Neural cell (in vitro differentiated cells): Measurements from ENCODE around the gene RANBP1. TPM values are rescaled to one million over a fixed set of nuclear protein-coding genes. Genes with fewer than 3 reads are reported as not detected.

Experiments
- H2AFZ ChIP-seq: fragments of 200-600, 300-800 bp; sonication (generic), shearing (Covaris generic); 2 replicates; pipeline ENCODE4 v1.6.0; 2014; ENCODE audit warnings: low read depth, mild to moderate bottlenecking, antibody characterized with exemption, low read length, moderate library complexity
- H3F3A ChIP-seq: fragments of 200-600 bp; shearing (Covaris generic); 2 replicates; pipeline ENCODE4 v1.6.1; 2016; ENCODE audit warnings: mild to moderate bottlenecking, moderate library complexity, mixed read lengths, antibody characterized with exemption, low read length; ENCODE audit not compliant: insufficient read depth, poor library complexity, severe bottlenecking
- H3K27ac ChIP-seq: fragments of 200-600, 300-800 bp; sonication (generic), shearing (Covaris generic); 2 replicates; pipeline ENCODE4 v1.5.1; 2014; ENCODE audit warnings: mild to moderate bottlenecking, low read length, moderate library complexity
- H3K27me3 ChIP-seq: fragments of 300-800, 200-600 bp; sonication (generic), shearing (Covaris generic); 2 replicates; pipeline ENCODE4 v1.6.0; 2014; ENCODE audit warnings: mild to moderate bottlenecking, low read depth, low read length, moderate library complexity; ENCODE audit not compliant: insufficient read depth
- H3K36me3 ChIP-seq: fragments of 300-800, 200-600 bp; sonication (generic), shearing (Covaris generic); 2 replicates; pipeline ENCODE4 v1.5.1; 2014; ENCODE audit warnings: mild to moderate bottlenecking, antibody characterized with exemption, low read length, moderate library complexity; ENCODE audit not compliant: insufficient read depth
- H3K4me2 ChIP-seq: fragments of 300-800, 200-600 bp; sonication (generic), shearing (Covaris generic); 2 replicates; pipeline ENCODE4 v1.6.0; 2014; ENCODE audit warnings: mild to moderate bottlenecking, low read length
- H3K4me3 ChIP-seq: fragments of 300-800, 200-600 bp; sonication (generic), shearing (Covaris generic); 2 replicates; pipeline ENCODE4 v1.5.1; 2014; ENCODE audit warnings: mild to moderate bottlenecking, low read length, moderate library complexity
- H3K79me2 ChIP-seq: fragments of 200-600 bp; shearing (Covaris generic); replicated peaks from 2 replicates; pipeline ENCODE4 v1.6.0; 2014; ENCODE audit warnings: mild to moderate bottlenecking, low read length, moderate library complexity; ENCODE audit not compliant: insufficient read depth
- H3K9ac ChIP-seq: fragments of 300-800, 200-600 bp; sonication (generic), shearing (Covaris generic); 2 replicates; pipeline ENCODE4 v1.6.1; 2016; ENCODE audit warnings: mild to moderate bottlenecking, low read length, mixed read lengths
- H3K9me2 ChIP-seq: fragments of 200-600 bp; shearing (Covaris generic); 2 replicates; pipeline ENCODE4 v1.6.1; 2016; ENCODE audit warnings: mild to moderate bottlenecking, low read length, mixed read lengths; ENCODE audit not compliant: insufficient read depth
- H3K9me3 ChIP-seq: fragments of 200-600, 300-800 bp; sonication (generic), shearing (Covaris generic); 2 replicates; pipeline ENCODE4 v1.6.1; 2016; ENCODE audit warnings: mild to moderate bottlenecking, mixed run types, low read length, moderate library complexity, mixed read lengths
- H4K20me1 ChIP-seq: fragments of 200-600 bp; shearing (Covaris generic); 2 replicates; pipeline ENCODE4 v1.6.1; 2016; ENCODE audit warnings: mild to moderate bottlenecking, mixed run types; ENCODE audit not compliant: insufficient read depth
- EP300 ChIP-seq: fragments of 450-650 bp; conservative IDR thresholded peaks from 2 replicates; pipeline ENCODE4 v1.6.1; 2014; ENCODE audit warnings: antibody characterized with exemption, mild to moderate bottlenecking, moderate library complexity; ENCODE audit not compliant: poor library complexity, severe bottlenecking
- EZH2 ChIP-seq: fragments of 200-600, 300-800 bp; shearing (Covaris generic), sonication (generic); IDR thresholded peaks from 2 replicates; pipeline ENCODE4 v1.6.1; 2014; ENCODE audit warnings: antibody characterized with exemption, low read length, borderline replicate concordance, mild to moderate bottlenecking; ENCODE audit not compliant: insufficient read depth, poor library complexity, severe bottlenecking
- MXI1 ChIP-seq: fragments of 450-650 bp; conservative IDR thresholded peaks from 2 replicates; pipeline ENCODE4 v1.6.1; 2014; ENCODE audit warnings: antibody characterized with exemption, mild to moderate bottlenecking; ENCODE audit not compliant: poor library complexity, severe bottlenecking
- POLR2AphosphoS5 ChIP-seq: IDR thresholded peaks from 2 replicates; pipeline ENCODE4 v1.6.1; 2012
- RAD21 ChIP-seq: fragments of 450-650 bp; conservative IDR thresholded peaks from 2 replicates; pipeline ENCODE4 v1.6.1; 2014; ENCODE audit warnings: antibody characterized with exemption, mild to moderate bottlenecking, moderate library complexity
- SMC3 ChIP-seq: fragments of 450-650 bp; conservative IDR thresholded peaks from 2 replicates; pipeline ENCODE4 v1.6.1; 2014; ENCODE audit warnings: antibody characterized with exemption, mild to moderate bottlenecking, moderate library complexity; ENCODE audit not compliant: poor library complexity
- TAF1 ChIP-seq: IDR thresholded peaks from 2 replicates; pipeline ENCODE4 v1.6.1; 2012; ENCODE audit warnings: low read depth
- polyA plus RNA-seq: library from polyadenylated mRNA; depleted of rRNA; stranded (reverse); fragments of >200 nt; gene quantifications from 2 replicates; pipeline ENCODE4 v1.2.3, GENCODE V29; 2014
- TF ChIP-seq, protein P1 (sequence below): IDR thresholded peaks from 2 replicates; pipeline ENCODE4 v1.6.1; 2012; ENCODE audit warnings: borderline replicate concordance
- TF ChIP-seq, protein P2 (sequence below): fragments of 450-650 bp; IDR thresholded peaks from 2 replicates; pipeline ENCODE4 v1.5.1; 2014; ENCODE audit warnings: antibody characterized with exemption, mild to moderate bottlenecking, moderate library complexity; ENCODE audit not compliant: poor library complexity, severe bottlenecking

RANBP1 gene
- polyA plus RNA-seq, 1 donor from 2014 or later = 360 TPM

DNA sequence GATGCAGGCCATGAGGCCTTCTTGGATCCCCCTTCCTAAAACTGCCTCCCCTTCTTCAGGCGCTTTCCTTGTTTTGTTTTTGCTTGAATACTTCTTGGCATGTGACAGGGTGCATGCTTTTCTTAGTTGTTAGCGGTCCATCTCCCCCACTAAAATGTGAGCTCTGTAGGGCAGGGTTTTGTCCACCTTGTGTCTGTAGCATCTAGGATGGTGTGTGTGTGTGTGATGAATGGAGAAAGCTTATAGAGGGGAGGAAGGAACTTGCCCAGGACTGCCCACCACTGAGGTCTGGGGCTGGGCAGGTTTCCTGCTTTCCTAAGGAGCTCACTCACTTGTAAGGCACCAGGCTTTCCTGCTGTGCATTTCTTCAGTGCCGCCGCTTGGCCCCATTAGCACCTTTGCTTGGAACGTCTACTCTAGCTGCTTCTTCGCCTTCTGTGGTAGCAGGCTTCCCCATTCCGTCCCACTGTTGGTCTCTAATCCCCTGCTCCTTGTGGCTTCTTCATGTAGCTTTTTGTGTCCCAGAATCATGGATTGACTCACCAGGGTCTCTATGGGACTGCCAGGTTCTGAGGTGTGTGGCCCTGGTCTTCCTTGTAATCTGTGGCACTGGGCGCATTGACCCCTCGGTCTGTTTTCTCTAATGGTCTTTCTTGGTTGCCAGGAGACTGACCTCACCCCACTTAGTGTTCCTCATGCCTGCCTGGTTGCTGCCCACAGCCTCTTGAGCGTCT is 32.6 kb upstream of the RANBP1 start:
- Histone ChIP-seq H3K4me2 (no peak overlapping the region), H3K36me3 (peaks cover 3% of the 10 kb centered on the region), H3K9me3 (no peaks in the 10 kb centered on the region), H2AFZ (no peak overlapping the region), H3K79me2 (peaks cover 58% of the 10 kb centered on the region), H4K20me1 (peaks cover 23% of the 10 kb centered on the region), H3K9me2 (no peaks in the 10 kb centered on the region), H3F3A (no peaks in the 10 kb centered on the region), H3K27ac (no peak overlapping the region), H3K27me3 (no peaks in the 10 kb centered on the region), H3K9ac (no peak overlapping the region), H3K4me3 (peak overlapping the region; percentile 93)
- TF ChIP-seq MXI1 = no peak
- no peak for TF ChIP-seq TAF1
- no peak for TF ChIP-seq EZH2
- no peak for TF ChIP-seq EP300
- TF ChIP-seq POLR2AphosphoS5 = no peak
- TF ChIP-seq, protein P1, sequence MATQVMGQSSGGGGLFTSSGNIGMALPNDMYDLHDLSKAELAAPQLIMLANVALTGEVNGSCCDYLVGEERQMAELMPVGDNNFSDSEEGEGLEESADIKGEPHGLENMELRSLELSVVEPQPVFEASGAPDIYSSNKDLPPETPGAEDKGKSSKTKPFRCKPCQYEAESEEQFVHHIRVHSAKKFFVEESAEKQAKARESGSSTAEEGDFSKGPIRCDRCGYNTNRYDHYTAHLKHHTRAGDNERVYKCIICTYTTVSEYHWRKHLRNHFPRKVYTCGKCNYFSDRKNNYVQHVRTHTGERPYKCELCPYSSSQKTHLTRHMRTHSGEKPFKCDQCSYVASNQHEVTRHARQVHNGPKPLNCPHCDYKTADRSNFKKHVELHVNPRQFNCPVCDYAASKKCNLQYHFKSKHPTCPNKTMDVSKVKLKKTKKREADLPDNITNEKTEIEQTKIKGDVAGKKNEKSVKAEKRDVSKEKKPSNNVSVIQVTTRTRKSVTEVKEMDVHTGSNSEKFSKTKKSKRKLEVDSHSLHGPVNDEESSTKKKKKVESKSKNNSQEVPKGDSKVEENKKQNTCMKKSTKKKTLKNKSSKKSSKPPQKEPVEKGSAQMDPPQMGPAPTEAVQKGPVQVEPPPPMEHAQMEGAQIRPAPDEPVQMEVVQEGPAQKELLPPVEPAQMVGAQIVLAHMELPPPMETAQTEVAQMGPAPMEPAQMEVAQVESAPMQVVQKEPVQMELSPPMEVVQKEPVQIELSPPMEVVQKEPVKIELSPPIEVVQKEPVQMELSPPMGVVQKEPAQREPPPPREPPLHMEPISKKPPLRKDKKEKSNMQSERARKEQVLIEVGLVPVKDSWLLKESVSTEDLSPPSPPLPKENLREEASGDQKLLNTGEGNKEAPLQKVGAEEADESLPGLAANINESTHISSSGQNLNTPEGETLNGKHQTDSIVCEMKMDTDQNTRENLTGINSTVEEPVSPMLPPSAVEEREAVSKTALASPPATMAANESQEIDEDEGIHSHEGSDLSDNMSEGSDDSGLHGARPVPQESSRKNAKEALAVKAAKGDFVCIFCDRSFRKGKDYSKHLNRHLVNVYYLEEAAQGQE = no peak
- TF ChIP-seq SMC3 = no peak
- TF ChIP-seq, protein P2, sequence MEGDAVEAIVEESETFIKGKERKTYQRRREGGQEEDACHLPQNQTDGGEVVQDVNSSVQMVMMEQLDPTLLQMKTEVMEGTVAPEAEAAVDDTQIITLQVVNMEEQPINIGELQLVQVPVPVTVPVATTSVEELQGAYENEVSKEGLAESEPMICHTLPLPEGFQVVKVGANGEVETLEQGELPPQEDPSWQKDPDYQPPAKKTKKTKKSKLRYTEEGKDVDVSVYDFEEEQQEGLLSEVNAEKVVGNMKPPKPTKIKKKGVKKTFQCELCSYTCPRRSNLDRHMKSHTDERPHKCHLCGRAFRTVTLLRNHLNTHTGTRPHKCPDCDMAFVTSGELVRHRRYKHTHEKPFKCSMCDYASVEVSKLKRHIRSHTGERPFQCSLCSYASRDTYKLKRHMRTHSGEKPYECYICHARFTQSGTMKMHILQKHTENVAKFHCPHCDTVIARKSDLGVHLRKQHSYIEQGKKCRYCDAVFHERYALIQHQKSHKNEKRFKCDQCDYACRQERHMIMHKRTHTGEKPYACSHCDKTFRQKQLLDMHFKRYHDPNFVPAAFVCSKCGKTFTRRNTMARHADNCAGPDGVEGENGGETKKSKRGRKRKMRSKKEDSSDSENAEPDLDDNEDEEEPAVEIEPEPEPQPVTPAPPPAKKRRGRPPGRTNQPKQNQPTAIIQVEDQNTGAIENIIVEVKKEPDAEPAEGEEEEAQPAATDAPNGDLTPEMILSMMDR = no peak
- TF ChIP-seq RAD21 = no peak

DNA sequence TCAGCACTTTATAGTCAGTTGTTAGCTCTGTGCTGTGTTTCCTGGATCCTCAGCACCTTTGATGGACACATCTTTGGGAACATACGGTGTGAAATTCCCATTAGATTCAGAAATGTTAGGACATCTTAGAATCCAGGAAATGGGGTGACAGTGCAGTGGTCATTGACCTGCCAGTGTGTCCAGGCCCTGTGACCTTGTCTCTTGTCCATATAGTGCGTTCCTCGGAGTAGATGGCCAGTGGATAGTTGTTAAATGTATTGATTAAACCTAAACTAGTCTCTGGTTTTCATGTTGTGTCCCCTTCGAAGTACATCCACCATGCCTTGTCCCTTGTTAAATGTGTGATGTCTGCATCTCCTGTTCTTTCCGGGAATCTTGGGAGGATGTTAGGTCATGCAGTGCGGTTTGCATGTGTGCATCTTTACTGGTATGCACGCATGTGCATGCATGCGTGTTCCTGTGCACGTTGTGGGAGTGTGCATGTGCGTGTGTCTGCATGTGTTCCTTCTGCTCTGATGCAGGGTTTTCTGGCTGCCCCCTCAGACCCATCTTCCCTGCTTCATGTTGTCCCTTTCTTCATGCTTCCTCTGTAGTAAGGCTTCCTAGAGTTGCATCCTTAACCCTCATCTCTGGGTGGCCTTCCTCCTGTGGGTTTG is 31.9 kb upstream of the RANBP1 start:
- H3K4me3 ChIP-seq = peak overlapping the region; percentile 23
- H3K79me2 ChIP-seq = peaks cover 58% of the 10 kb centered on the region
- H3K27ac ChIP-seq = no peak overlapping the region
- H2AFZ ChIP-seq = no peak overlapping the region
- peaks cover 3% of the 10 kb centered on the region for H3K36me3 ChIP-seq
- H3K9me3 ChIP-seq = no peaks in the 10 kb centered on the region
- H3K9ac ChIP-seq = no peak overlapping the region
- no peak overlapping the region for H3K4me2 ChIP-seq
- H4K20me1 ChIP-seq = peaks cover 23% of the 10 kb centered on the region
- no peaks in the 10 kb centered on the region for H3K27me3 ChIP-seq
- no peaks in the 10 kb centered on the region for H3F3A ChIP-seq
- TF ChIP-seq TAF1 (no peak), EZH2 (no peak), MXI1 (no peak), RAD21 (no peak), EP300 (no peak)
- TF ChIP-seq, protein P1 = no peak
- H3K9me2 ChIP-seq = no peaks in the 10 kb centered on the region
